HG03103 (cell line): ENCODE measurements around the gene KNCN.

ENCODE experiments used
- ATAC-seq: cut with Tn5 transposase; IDR thresholded peaks from one replicate; pipeline ENCODE4 v1.9.1; 2021; ENCODE audit warnings: low read depth; ENCODE audit not compliant: unreplicated experiment

Gene KNCN

GRCh38 chr1:46508757-46509156 lies 42.7 kb downstream of the KNCN start:
- no peak for ATAC-seq

- ATAC-seq, result no peak
These were observed 44.8 kb downstream of the KNCN start for GRCh38 chr1:46506470-46507219.

DNA sequence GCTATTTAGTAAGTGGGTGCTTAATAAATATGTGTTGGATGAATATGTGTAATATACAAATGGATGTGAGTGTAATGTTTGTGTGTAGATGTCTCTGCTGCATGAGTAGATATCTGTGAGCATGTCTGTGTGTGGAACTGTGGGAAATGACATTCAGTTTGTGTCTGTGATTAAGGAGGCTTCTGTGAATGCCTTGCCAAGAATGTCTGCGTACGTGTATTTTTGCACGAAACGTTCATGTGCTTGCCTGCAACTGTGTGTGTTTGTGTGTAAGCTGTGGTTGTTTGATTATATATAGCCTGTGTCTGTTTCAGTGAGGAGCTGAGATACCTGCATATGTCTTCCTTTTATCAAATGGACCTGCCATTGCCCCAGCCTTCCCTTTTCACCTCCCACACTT lies 48.0 kb downstream of the KNCN start:
- no peak for ATAC-seq

DNA sequence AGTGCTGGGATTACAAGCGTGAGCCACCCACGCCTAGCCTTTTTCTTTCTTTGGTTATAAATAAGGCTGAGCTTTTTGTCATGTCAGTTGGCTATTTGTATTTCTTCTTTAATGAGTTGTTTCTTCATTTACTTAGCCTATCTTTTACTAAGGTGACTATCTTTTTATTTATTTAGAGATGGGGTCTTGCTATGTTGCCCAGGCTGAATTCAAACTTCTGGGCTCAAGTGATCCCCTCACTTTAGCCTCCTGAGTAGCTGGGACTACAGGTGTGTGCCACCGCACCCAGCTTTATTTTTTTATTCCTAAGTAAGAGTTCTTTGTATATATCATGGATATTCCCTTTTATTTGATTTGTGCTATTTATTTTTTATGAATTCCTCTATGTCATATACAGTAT lies 49.9 kb downstream of the KNCN start:
- no peak for ATAC-seq

- no peak for ATAC-seq
These were observed 53.8 kb downstream of the KNCN start for GRCh38 chr1:46497665-46498064.

GRCh38 chr1:46497020-46497419 lies 54.4 kb downstream of the KNCN start:
- no peak for ATAC-seq

- ATAC-seq, result no peak
These were observed 54.9 kb downstream of the KNCN start for GRCh38 chr1:46496505-46496904.

- no peak for ATAC-seq
These were observed 55.7 kb downstream of the KNCN start for GRCh38 chr1:46495778-46496177.
